GM12872 (cell line): Measurements from ENCODE around the gene MSI2.

Experiments used
- CTCF ChIP-seq: IDR thresholded peaks from 3 replicates; pipeline ENCODE4 v1.5.1; 2011; ENCODE audit warnings: low read depth, mild to moderate bottlenecking, low read length, moderate library complexity; ENCODE audit not compliant: insufficient read depth

The MSI2 gene

GRCh38 chr17:57388131-57388725 is 131.9 kb downstream of the MSI2 start:
- no peak for TF ChIP-seq CTCF

GRCh38 chr17:57389473-57389872 is 133.2 kb downstream of the MSI2 start:
- no peak for TF ChIP-seq CTCF

GRCh38 chr17:57391076-57391825 is 134.9 kb downstream of the MSI2 start:
- TF ChIP-seq CTCF, result no peak

GRCh38 chr17:57391857-57392471 is 135.6 kb downstream of the MSI2 start:
- no peak for TF ChIP-seq CTCF

GRCh38 chr17:57393368-57393767 is 137.0 kb downstream of the MSI2 start:
- no peak for TF ChIP-seq CTCF

- TF ChIP-seq CTCF, result no peak
Observed at GRCh38 chr17:57394375-57394774, 138.1 kb downstream of the MSI2 start.

- TF ChIP-seq CTCF, result no peak
Observed at GRCh38 chr17:57395721-57396321, 139.5 kb downstream of the MSI2 start.
